Testis (tissue), 2 donors: Measurements from ENCODE around the gene MYO1D.

Experiments
- POLR2A ChIP-seq: fragments of 450-650 bp; IDR thresholded peaks from one replicate; pipeline ENCODE4 v1.6.1; 2017; ENCODE audit warnings: antibody characterized with exemption, mild to moderate bottlenecking, moderate library complexity
- TF ChIP-seq, protein P1 (sequence below), 3 experiments: fragments of 450-650 bp in 2 of 3; fragments of 200-600 bp in 1 of 3; sonication (generic) in 1 of 3; IDR thresholded peaks; one replicate each; pipeline ENCODE4 v1.5.1; 2016 to 2019; ENCODE audit warnings: antibody characterized with exemption in 3 of 3, mild to moderate bottlenecking in 2 of 3, moderate library complexity in 1 of 3

DNA sequence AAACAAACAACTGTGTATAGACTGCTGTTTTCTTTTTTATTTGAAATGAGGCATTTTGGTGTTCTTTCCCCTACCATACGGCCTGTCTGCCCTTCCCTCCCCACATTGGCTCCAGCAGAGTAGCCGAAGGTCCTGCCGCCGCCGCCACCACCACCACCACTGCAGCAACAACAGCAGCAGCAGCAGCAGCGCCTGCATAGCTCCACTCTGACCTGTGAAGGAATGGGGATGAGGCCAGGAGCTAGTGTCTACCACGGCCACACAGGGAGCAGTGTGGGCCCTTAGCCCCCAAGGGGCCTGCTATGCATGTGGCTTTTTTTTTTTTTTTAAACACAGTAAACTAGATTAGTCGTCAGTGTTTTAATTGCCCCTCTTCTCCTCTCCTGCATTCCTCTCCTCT lies 395.7 kb downstream of the MYO1D start:
- TF ChIP-seq, protein P1, sequence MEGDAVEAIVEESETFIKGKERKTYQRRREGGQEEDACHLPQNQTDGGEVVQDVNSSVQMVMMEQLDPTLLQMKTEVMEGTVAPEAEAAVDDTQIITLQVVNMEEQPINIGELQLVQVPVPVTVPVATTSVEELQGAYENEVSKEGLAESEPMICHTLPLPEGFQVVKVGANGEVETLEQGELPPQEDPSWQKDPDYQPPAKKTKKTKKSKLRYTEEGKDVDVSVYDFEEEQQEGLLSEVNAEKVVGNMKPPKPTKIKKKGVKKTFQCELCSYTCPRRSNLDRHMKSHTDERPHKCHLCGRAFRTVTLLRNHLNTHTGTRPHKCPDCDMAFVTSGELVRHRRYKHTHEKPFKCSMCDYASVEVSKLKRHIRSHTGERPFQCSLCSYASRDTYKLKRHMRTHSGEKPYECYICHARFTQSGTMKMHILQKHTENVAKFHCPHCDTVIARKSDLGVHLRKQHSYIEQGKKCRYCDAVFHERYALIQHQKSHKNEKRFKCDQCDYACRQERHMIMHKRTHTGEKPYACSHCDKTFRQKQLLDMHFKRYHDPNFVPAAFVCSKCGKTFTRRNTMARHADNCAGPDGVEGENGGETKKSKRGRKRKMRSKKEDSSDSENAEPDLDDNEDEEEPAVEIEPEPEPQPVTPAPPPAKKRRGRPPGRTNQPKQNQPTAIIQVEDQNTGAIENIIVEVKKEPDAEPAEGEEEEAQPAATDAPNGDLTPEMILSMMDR (IDR thresholded peaks at IDR 0.05), result no peak
- no peak for TF ChIP-seq POLR2A
